ENCODE results near the gene COL4A4. TPM values are rescaled to one million over a fixed set of nuclear protein-coding genes. Genes with fewer than 3 reads are reported as not detected.

COL4A4 gene
- total RNA-seq, 1 experiment from 2014 or later = 0.55 TPM

DNA sequence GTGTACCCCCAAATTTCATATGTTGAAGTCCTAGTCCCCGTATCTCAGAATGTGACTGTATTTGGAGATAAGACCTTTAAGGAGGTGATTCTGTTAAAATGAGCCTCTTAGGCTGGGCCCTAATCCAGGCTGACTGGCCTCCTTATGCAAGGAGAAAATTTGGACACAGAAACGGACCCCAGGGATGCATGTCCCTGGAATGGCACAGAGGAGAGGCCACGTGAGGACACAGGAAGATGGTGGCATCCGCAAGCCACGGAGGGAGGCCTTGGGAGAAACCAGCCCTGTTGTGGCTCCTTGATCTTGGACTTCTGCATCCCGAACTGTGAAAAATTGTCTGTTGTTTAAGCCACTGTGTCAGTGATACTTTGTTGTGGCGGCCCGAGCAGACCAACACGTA, 150.7 kb downstream of the COL4A4 start:
- Histone ChIP-seq H3K27me3 (ENCODE audit: low read length) (no peaks in the 10 kb centered on the region), H3K36me3 (ENCODE audit: low read depth, low read length) (no peaks in the 10 kb centered on the region), H3K9ac (ENCODE audit: low read length) (no peak overlapping the region), H3K9me3 (ENCODE audit: low read length) (no peaks in the 10 kb centered on the region), H4K20me1 (ENCODE audit: low read length) (no peaks in the 10 kb centered on the region), H3K4me3 (ENCODE audit: low read length) (no peak overlapping the region), H2AFZ (ENCODE audit: low read length) (no peak overlapping the region), H3K27ac (ENCODE audit: low read length) (no peak overlapping the region), H3K9me2 (replicated peaks; ENCODE audit: low read length) (no peaks in the 10 kb centered on the region), H3F3A (ENCODE audit: low read length, unreplicated experiment) (no peaks in the 10 kb centered on the region), H3K4me1 (ENCODE audit: insufficient read depth, low read length) (no peaks in the 10 kb centered on the region), H3K4me2 (ENCODE audit: low read length) (no peak overlapping the region), H3K79me2 (ENCODE audit: low read length) (no peaks in the 10 kb centered on the region)
- POLR2A ChIA-PET (ENCODE audit: unreplicated experiment) = no interaction called here
- DNase-seq (no peak), ATAC-seq (no peak)
- BruUV-seq (replicated peaks) = no TSS peak
- intact Hi-C loops (cut with micrococcal nuclease) = no loop called here
- CTCF ChIA-PET = no interaction called here
- no peak for TF ChIP-seq EZH2 (IDR thresholded peaks at IDR 0.05; ENCODE audit: low read length, unreplicated experiment)
- no peak for TF ChIP-seq EZH2phosphoT487 (IDR thresholded peaks at IDR 0.05; ENCODE audit: borderline replicate concordance, low read length)
- TF ChIP-seq, protein P1, sequence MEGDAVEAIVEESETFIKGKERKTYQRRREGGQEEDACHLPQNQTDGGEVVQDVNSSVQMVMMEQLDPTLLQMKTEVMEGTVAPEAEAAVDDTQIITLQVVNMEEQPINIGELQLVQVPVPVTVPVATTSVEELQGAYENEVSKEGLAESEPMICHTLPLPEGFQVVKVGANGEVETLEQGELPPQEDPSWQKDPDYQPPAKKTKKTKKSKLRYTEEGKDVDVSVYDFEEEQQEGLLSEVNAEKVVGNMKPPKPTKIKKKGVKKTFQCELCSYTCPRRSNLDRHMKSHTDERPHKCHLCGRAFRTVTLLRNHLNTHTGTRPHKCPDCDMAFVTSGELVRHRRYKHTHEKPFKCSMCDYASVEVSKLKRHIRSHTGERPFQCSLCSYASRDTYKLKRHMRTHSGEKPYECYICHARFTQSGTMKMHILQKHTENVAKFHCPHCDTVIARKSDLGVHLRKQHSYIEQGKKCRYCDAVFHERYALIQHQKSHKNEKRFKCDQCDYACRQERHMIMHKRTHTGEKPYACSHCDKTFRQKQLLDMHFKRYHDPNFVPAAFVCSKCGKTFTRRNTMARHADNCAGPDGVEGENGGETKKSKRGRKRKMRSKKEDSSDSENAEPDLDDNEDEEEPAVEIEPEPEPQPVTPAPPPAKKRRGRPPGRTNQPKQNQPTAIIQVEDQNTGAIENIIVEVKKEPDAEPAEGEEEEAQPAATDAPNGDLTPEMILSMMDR (conservative IDR thresholded peaks at IDR 0.05; ENCODE audit: low read depth, low read length) = no peak

DNA sequence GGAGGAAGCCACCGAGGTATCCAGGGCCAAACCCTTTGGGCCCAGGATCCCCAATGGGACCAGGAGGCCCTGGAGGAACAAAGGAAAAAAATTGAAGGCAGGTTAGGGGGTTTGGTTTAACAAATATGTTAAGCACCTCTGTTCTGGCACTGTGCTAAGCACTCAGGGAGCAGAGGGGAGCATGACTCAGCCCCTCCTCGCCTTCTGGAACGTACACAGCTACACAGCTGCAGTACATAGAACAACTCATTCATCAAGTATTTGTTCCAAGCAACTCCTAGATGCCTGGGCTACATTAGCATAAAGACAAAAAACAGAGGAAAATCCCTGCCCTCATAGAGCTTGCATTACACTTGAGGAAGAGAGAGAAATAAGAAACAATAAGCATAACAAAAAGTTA, 153.6 kb downstream of the COL4A4 start:
- no peak overlapping the region for H3K4me2 ChIP-seq (ENCODE audit: low read length)
- no peak overlapping the region for H2AFZ ChIP-seq (ENCODE audit: low read length)
- H3K4me1 ChIP-seq (ENCODE audit: insufficient read depth, low read length) = no peaks in the 10 kb centered on the region
- H4K20me1 ChIP-seq (ENCODE audit: low read length) = no peaks in the 10 kb centered on the region
- H3K27ac ChIP-seq (ENCODE audit: low read length) = no peak overlapping the region
- intact Hi-C loops (cut with micrococcal nuclease) = no loop called here
- CTCF ChIA-PET = no interaction called here
- no peak for TF ChIP-seq EZH2 (IDR thresholded peaks at IDR 0.05; ENCODE audit: low read length, unreplicated experiment)
- TF ChIP-seq, protein P1 (conservative IDR thresholded peaks at IDR 0.05; ENCODE audit: low read depth, low read length) = no peak
- no peak for TF ChIP-seq EZH2phosphoT487 (IDR thresholded peaks at IDR 0.05; ENCODE audit: borderline replicate concordance, low read length)
- DNase-seq (peak; percentile 8), ATAC-seq (peak; percentile 37; the same call in 1 of the 2 replicates)
- H3K79me2 ChIP-seq (ENCODE audit: low read length) = no peaks in the 10 kb centered on the region
- no peak overlapping the region for H3K4me3 ChIP-seq (ENCODE audit: low read length)
- no TSS peak for BruUV-seq (replicated peaks)
- H3K9ac ChIP-seq (ENCODE audit: low read length) = no peak overlapping the region
- POLR2A ChIA-PET (ENCODE audit: unreplicated experiment) = no interaction called here
- no peaks in the 10 kb centered on the region for H3K27me3 ChIP-seq (ENCODE audit: low read length)
- H3K36me3 ChIP-seq (ENCODE audit: low read depth, low read length) = no peaks in the 10 kb centered on the region
- H3F3A ChIP-seq (ENCODE audit: low read length, unreplicated experiment) = no peaks in the 10 kb centered on the region
- no peaks in the 10 kb centered on the region for H3K9me3 ChIP-seq (ENCODE audit: low read length)
- H3K9me2 ChIP-seq (replicated peaks; ENCODE audit: low read length) = no peaks in the 10 kb centered on the region

DNA sequence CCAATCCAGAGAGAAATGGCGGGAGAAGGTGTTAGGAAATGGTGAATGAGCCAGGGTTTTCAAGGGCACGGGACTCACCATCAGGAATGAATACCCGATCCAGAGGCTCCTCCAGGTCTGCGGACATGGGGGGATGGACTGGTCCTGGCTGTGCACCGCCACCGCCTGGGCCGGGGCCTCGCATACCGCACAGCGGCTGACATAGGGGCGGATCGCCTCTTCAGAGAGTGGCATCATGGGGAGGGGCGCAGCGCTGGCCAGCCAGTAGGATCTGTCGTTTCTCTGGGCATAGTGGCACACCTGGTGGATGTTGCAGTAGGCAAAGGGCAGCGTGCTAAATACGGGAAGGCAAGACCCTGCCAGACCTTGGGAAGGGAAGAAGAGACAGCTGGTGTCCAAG, 156.1 kb downstream of the COL4A4 start:
- intact Hi-C loops (cut with micrococcal nuclease) = no loop called here
- no peaks in the 10 kb centered on the region for H3K9me3 ChIP-seq (ENCODE audit: low read length)
- DNase-seq (no peak), ATAC-seq (no peak)
- POLR2A ChIA-PET (ENCODE audit: unreplicated experiment) = no interaction called here
- no peaks in the 10 kb centered on the region for H4K20me1 ChIP-seq (ENCODE audit: low read length)
- H3K79me2 ChIP-seq (ENCODE audit: low read length) = no peaks in the 10 kb centered on the region
- H3K9ac ChIP-seq (ENCODE audit: low read length) = no peak overlapping the region
- H3K27me3 ChIP-seq (ENCODE audit: low read length) = no peaks in the 10 kb centered on the region
- H3K27ac ChIP-seq (ENCODE audit: low read length) = no peak overlapping the region
- CTCF ChIA-PET = no interaction called here
- H3F3A ChIP-seq (ENCODE audit: low read length, unreplicated experiment) = no peaks in the 10 kb centered on the region
- no peak overlapping the region for H3K4me2 ChIP-seq (ENCODE audit: low read length)
- no peaks in the 10 kb centered on the region for H3K4me1 ChIP-seq (ENCODE audit: insufficient read depth, low read length)
- no peaks in the 10 kb centered on the region for H3K9me2 ChIP-seq (replicated peaks; ENCODE audit: low read length)
- no peaks in the 10 kb centered on the region for H3K36me3 ChIP-seq (ENCODE audit: low read depth, low read length)
- no TSS peak for BruUV-seq (replicated peaks)
- TF ChIP-seq EZH2phosphoT487 (IDR thresholded peaks at IDR 0.05; ENCODE audit: borderline replicate concordance, low read length) (no peak), EZH2 (IDR thresholded peaks at IDR 0.05; ENCODE audit: low read length, unreplicated experiment) (no peak)
- TF ChIP-seq, protein P1 (conservative IDR thresholded peaks at IDR 0.05; ENCODE audit: low read depth, low read length) = no peak
- no peak overlapping the region for H3K4me3 ChIP-seq (ENCODE audit: low read length)
- H2AFZ ChIP-seq (ENCODE audit: low read length) = no peak overlapping the region

All from PC-3 (cell line).